ENCODE results near the gene NSG2.

- TF ChIP-seq, protein P1, sequence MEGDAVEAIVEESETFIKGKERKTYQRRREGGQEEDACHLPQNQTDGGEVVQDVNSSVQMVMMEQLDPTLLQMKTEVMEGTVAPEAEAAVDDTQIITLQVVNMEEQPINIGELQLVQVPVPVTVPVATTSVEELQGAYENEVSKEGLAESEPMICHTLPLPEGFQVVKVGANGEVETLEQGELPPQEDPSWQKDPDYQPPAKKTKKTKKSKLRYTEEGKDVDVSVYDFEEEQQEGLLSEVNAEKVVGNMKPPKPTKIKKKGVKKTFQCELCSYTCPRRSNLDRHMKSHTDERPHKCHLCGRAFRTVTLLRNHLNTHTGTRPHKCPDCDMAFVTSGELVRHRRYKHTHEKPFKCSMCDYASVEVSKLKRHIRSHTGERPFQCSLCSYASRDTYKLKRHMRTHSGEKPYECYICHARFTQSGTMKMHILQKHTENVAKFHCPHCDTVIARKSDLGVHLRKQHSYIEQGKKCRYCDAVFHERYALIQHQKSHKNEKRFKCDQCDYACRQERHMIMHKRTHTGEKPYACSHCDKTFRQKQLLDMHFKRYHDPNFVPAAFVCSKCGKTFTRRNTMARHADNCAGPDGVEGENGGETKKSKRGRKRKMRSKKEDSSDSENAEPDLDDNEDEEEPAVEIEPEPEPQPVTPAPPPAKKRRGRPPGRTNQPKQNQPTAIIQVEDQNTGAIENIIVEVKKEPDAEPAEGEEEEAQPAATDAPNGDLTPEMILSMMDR (IDR thresholded peaks at IDR 0.05) = no peak
- no peak for TF ChIP-seq EZH2 (IDR thresholded peaks at IDR 0.05; ENCODE audit: borderline replicate concordance, insufficient read depth, low read depth, low read length, poor library complexity, severe bottlenecking)
These were observed 55.8 kb downstream of the NSG2 start for GRCh38 chr5:174101195-174101730.

Data from B cell (primary cell).